Bronchial epithelial cell (primary cell): Measurements from ENCODE around the gene CHD9. TPM values are rescaled to one million over a fixed set of nuclear protein-coding genes. Genes with fewer than 3 reads are reported as not detected.

Experiments used
- DNase-seq: peaks from one replicate; pipeline ENCODE4 v3.0.0-alpha.2; 2010; ENCODE audit warnings: low read depth
- FAIRE-seq: peaks from 2 replicates; lab custom pipeline; 2011; peaks lifted over from hg19 to GRCh38; lab: Jason Lieb, UNC
- H3K27me3 ChIP-seq: 2 replicates; pipeline ENCODE4 v1.5.1; 2011; ENCODE audit warnings: low read length; ENCODE audit not compliant: control insufficient read depth, insufficient read depth
- H3K36me3 ChIP-seq: 2 replicates; pipeline ENCODE4 v1.5.1; 2011; ENCODE audit warnings: low read length; ENCODE audit not compliant: control insufficient read depth, insufficient read depth
- H3K4me3 ChIP-seq: 2 replicates; pipeline ENCODE4 v1.5.1; 2011; ENCODE audit warnings: mild to moderate bottlenecking, low read depth, low read length, control low read depth
- CTCF ChIP-seq: IDR thresholded peaks from 2 replicates; pipeline ENCODE4 v1.5.1; 2011; ENCODE audit warnings: mild to moderate bottlenecking, moderate library complexity, low read length, control low read depth, inconsistent platforms; ENCODE audit not compliant: insufficient read depth, severe bottlenecking
- total RNA-seq: library from RNA; depleted of rRNA; stranded (reverse); fragments of >200 nt; gene quantifications from 2 replicates; pipeline ENCODE4 v1.2.1, GENCODE V29; 2014

Gene CHD9
- total RNA-seq, 1 donor from 2014 or later = 35.3 TPM

- no peak for FAIRE-seq
- no peak for DNase-seq
- Histone ChIP-seq H3K36me3 (no peaks in the 10 kb centered on the region), H3K4me3 (no peak overlapping the region), H3K27me3 (no peaks in the 10 kb centered on the region)
- TF ChIP-seq CTCF = no peak
Measured at GRCh38 chr16:53082509-53082908, 27.7 kb downstream of the CHD9 start.

- Histone ChIP-seq H3K4me3 (no peak overlapping the region), H3K27me3 (no peaks in the 10 kb centered on the region), H3K36me3 (no peaks in the 10 kb centered on the region)
- FAIRE-seq (no peak), DNase-seq (peak; percentile 75)
- no peak for TF ChIP-seq CTCF
Measured at GRCh38 chr16:53083119-53083518, 28.3 kb downstream of the CHD9 start.

- FAIRE-seq = no peak
- no peak overlapping the region for H3K4me3 ChIP-seq
- peak; percentile 99 for DNase-seq
Measured at GRCh38 chr16:53084141-53084541, 29.4 kb downstream of the CHD9 start.

GRCh38 chr16:53084746-53085334 is 30.0 kb downstream of the CHD9 start:
- FAIRE-seq = no peak

More at GRCh38 chr16:53084141-53084541, 29.4 kb downstream of the CHD9 start:
- TF ChIP-seq CTCF = no peak
- H3K27me3 ChIP-seq = no peaks in the 10 kb centered on the region
- no peaks in the 10 kb centered on the region for H3K36me3 ChIP-seq

GRCh38 chr16:53085369-53085843 is 30.6 kb downstream of the CHD9 start:
- Histone ChIP-seq H3K36me3 (no peaks in the 10 kb centered on the region), H3K4me3 (no peak overlapping the region), H3K27me3 (no peaks in the 10 kb centered on the region)
- no peak for FAIRE-seq
- no peak for TF ChIP-seq CTCF
- peak; percentile 69 for DNase-seq

More at GRCh38 chr16:53084746-53085334, 30.0 kb downstream of the CHD9 start:
- TF ChIP-seq CTCF = no peak
- no peak for DNase-seq
- Histone ChIP-seq H3K27me3 (no peaks in the 10 kb centered on the region), H3K36me3 (no peaks in the 10 kb centered on the region), H3K4me3 (no peak overlapping the region)
